CD4-positive, alpha-beta T cell treated with Interleukin-21 for 1 hour (primary cell): ENCODE measurements around the gene TSPAN8.
"Not testable (repeated sequence)": the region's sequence is repeated elsewhere in the genome, so short reads cannot be mapped to it uniquely, and the experiment has no call there.

Experiments
- DNase-seq: peaks from one replicate; pipeline ENCODE4 v3.0.0-alpha.2; 2020

TSPAN8 gene

GRCh38 chr12:71125949-71126348 lies 31.9 kb downstream of the TSPAN8 start:
- DNase-seq: no peak

GRCh38 chr12:71125515-71125914 lies 32.3 kb downstream of the TSPAN8 start:
- no peak for DNase-seq

- no peak for DNase-seq
Measured at GRCh38 chr12:71124835-71125460, 32.9 kb downstream of the TSPAN8 start.

GRCh38 chr12:71113148-71113547 lies 44.7 kb downstream of the TSPAN8 start:
- not testable (repeated sequence) for DNase-seq

GRCh38 chr12:71109834-71110233 lies 48.0 kb downstream of the TSPAN8 start:
- no peak for DNase-seq

- no peak for DNase-seq
Measured at GRCh38 chr12:71108355-71108754, 49.4 kb downstream of the TSPAN8 start.

- no peak for DNase-seq
Measured at GRCh38 chr12:71107936-71108335, 49.9 kb downstream of the TSPAN8 start.

- DNase-seq: no peak
Measured at GRCh38 chr12:71105956-71106355, 51.8 kb downstream of the TSPAN8 start.

GRCh38 chr12:71092290-71092689 lies 65.5 kb downstream of the TSPAN8 start:
- no peak for DNase-seq

GRCh38 chr12:71090971-71091370 lies 66.8 kb downstream of the TSPAN8 start:
- DNase-seq: no peak

- DNase-seq: no peak
Measured at GRCh38 chr12:71085575-71085974, 72.2 kb downstream of the TSPAN8 start.

GRCh38 chr12:71075743-71076142 lies 82.1 kb downstream of the TSPAN8 start:
- DNase-seq: no peak
